Measurements from ENCODE around the gene IL1RN. TPM values are rescaled to one million over a fixed set of nuclear protein-coding genes. Genes with fewer than 3 reads are reported as not detected.

IL1RN gene
- total RNA-seq, 1 experiment from 2014 or later, result 0.17 TPM

DNA sequence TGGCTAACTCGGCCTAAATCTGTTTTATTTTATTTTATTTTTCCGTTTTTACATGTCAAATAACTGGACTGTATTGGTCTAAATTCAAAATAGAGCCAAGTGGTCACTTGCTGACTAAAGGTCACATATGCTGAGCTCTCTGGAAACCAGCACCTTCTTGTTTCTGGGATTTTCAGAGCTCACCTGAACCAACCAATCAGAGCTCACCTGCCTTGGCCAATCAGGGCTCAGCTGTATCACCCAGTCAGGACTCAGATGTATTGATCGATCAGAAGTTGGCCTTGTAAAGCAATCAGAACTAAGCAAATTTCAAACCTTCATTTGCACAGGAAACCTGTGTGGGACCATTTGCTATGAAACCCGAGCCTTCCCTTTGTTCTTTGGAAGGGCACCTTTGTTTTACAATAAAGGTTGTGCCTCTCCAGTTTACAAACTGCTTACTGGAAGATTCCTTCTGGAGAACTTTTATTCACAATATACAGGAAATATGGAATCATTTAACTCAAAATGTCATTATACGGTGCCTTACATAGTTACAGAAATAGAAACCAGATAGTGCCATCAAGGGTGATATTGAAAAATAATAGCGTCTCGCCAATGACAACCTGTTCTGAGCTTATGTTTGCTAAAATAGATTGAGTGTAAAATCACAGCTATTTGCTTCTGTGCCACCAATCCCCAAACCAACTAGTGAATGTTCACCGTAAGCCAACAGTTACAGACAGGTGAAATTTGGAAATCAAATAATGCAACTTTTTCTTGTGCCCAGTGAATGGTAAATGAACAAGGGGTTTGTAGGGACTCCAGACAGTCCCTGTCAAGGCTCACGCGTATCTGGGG lies 29.1 kb downstream of the IL1RN start:
- no peak for DNase-seq (ENCODE audit: low spot score)

DNA sequence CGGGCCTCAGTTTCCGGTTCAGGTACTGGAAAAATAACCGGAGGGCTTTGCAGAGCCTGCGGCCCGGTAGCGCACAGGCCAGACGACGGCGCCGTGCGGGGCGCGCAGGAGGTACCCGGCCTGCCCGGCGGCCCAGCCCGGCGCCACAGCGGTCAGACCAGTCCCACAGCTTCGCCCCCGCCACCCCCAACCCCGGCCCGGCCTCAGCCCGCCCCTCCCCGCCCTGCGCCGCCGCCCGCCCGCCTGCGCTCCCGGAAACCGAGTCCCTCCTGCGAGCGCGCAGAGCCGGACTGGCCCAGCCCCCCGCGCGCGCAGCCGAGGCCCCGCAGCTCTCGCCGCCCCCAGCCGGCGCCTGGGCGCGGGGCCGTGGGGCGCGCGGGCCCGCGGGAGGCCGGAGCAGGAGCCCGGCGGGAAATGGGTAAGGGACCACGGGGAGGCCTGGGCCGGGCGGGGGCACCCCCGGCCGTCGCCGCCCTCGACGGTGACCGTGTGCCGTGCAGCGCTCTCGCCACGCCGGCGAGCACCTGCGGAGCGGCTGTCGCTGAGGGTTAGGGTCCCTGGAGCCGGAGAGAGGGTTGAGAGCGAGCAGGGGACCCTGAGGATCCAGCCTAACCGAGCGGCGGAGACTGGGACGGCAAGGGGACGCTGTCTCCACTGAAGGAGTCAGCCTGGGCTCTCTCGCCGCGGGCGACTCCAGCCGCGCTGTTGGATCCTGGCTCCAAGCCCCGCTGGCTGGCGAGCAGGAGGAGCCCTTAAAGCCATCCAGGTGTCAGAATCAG lies 29.9 kb downstream of the IL1RN start:
- DNase-seq (ENCODE audit: low spot score), result no peak

DNA sequence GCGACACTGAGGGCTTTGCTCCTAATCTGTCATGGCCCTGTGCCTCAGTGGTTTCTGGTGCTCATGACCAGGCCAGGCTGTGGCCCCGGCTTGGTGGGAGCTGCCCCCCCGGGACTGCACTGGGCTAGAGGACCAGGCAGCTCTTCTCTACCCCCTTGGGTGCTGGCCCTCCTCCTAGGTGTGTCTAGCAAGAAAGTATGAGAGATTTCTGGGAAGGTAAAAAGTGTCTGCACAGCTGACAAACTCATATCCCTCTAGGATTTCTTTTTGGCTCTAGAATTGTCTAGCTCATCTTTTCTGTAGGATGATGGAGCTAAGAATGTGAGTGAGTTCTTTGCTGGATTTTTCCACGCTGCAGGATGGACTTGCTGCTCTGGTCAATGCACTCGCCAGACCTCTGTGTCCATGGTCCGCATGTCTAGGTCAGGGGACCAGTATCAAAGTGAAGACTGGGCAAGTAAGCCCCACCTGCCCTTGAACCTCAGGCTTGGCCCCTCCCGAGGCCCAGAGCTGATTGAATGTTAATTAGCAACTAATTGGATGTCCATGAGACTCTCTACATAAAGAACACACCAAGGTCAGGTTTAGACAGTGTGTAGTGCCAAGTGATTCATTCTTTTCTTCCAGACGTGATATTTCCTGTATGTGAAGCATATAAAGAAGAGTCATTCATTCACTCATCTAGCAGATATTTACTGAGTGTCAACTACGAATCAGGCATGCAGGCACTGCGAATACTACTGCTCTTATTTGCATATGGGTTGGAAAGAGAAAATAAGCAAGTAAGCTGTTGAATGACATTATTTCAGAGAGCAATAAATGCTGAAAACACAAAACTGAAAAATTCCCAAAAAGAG lies 30.7 kb downstream of the IL1RN start:
- no peak for DNase-seq (ENCODE audit: low spot score)

DNA sequence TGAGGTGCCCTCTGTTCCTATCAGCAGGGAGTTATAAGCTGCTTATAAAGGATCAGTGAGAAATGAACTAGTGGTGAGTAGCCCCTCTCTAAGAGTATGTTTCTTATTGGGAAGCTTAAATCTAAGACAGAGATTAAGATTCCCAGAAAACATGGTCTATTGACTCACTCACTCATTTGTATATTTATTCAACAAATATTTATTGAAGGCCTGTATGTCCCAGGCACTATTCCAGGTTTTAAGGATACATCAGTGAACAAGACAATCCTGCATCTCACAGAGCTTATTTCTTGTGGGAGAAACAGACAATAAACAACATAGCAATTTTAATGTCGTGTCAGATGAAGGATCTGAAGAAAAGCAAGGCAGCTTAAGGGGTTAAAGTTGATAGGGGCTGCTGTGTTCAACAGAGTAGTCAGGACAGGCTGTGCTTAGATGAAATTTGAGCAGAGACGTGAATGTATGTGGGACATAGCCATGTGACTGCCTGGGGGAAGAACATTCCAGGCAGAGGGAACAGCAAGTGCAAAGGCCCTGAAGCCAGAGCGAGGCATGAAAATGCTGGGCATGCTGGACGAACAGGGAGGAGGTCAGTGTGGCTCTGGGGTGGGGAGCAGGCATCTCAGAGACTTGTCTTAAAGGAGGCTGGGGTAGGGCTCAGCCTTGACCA lies 31.6 kb downstream of the IL1RN start:
- no peak for DNase-seq (ENCODE audit: low spot score)

DNA sequence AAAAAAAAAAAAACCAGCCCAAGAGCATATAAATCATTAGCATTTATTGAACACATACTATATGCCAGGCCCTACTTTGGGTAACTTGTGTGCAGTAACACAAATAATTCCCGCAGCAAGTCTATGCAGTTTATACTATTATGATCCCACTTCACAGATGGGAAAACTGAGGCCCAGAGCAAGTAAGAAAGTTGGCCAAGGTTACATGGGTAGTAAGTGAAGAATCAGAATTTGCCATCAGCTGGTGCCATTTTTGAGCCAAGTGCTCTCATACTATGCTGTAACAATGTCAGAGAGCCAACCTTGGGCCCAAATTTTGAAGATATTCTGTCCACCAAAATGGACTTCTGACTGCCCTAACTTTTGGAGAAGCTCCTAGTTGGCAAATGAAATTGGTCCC lies 32.9 kb downstream of the IL1RN start:
- no peak for DNase-seq (ENCODE audit: low spot score)

DNA sequence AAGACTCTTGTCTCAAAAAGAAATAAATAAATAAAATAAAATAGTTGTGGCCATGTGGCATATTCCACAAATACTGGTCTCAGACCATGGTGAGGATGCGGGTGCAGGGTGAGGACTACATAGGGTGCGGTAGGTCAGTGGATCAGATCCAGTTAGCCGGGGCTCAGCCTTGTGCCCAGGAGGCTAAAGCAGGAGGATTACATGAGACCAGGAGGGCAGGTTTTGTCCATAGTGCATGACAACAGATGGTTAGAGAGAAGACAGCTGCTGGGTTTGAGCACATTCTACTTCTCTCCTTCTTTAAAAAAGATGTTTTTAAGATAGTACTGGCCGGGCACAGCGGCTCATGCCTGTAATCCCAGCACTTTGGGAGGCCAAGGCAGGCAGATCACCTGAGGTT lies 33.6 kb downstream of the IL1RN start:
- no peak for DNase-seq (ENCODE audit: low spot score)

DNA sequence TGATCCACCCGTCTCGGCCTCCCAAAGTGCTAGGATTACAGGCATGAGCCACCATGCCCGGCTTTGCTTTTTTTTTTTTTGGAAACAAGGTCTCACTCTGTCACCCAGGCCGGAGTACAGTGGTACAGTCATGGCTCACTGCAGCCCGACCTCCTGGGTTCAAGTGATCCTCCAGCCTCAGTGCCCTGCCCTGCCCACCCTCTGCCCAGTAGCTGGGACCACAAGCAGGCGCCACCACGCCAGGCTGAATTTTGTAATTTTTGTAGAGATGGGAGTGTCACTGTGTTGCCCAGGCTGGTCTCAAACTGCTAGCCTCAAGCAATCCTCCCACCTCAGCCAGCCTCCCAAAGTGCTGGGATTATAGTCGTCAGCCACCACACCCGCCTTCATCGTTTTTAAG lies 34.8 kb downstream of the IL1RN start:
- DNase-seq (ENCODE audit: low spot score), result no peak

DNA sequence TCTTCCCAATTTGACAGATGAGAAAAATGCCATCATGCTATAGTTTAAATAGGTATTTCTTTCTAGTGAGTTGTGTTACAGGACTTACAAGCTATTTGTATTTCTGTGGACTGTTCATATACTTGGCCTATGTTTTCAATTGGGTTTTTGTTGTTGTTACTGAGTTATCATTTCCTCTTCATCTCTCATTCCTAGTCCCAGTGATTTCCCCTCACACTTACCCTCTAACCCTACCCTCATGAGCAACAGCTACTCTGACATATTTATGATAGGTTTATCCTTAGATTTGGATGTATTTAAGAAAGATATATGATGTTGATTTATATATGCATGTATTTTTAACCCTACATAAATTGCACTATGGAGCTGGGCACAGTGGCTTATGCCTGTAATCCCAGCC lies 35.5 kb downstream of the IL1RN start:
- no peak for DNase-seq (ENCODE audit: low spot score)

DNA sequence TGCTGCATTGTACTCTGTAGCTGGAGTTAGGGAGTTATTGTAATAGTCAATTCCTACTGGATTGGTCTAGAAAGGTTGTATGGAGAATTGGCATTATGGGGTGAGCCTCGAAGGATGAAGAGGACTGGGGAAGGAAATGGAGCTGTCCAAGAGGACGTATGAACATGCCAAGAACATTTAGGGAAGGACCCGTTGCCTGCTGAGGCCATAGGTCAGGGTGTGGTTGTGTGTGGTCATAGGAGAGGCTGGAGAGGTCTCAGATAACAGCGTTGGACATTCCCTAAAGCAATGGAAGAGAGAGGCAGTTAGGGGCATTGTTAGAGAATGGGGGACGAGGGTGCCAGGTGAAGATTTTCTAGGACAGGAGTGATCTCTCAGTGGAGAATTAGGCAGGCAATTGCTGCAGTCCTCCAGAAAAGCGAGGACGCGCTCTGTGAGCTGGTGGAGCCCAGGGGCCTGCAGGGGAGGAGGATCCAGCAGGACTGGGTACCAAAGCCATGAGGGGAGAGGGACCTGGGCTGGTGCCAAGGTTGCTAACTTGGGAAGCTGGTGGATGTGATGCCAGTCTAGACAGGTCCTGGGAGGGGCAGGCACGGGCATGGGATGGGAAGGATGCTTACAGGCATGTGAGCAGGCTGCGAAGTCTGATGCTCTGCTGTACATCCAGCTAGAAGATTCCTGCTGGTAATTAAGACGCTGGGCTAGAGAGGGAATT lies 37.0 kb downstream of the IL1RN start:
- DNase-seq (ENCODE audit: low spot score), result no peak

DNA sequence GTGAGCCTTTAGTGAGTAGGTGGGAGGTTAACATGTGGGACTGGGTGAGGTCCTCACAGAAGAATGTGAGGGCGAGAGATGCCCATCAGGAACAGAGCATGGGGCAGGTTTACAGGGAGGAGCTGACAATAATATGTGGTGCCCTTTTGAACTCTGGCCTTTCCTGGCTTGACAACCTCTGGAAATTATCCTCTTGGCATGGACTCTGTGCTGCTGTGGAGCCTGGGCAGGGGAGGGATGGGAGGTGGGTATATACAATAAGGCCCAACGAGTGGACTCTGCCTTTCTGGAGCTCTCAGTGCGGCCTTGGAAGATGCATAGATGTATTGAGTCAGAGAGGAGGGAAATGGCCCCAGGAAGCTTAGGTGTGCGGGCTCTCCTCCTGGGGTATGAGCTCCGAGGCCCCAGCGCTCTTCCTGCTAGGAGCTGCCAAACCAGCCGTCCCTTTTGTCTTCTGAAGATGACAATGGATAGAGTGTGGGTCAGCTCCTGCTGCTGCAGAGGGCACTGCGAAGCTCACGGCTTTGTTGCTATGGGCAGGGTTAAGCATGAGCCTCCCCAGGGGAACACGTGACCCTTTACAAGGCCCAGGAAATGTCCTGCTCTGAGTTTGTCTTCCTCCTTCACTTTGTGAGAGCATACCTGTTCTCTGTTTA lies 37.7 kb downstream of the IL1RN start:
- DNase-seq (ENCODE audit: low spot score), result no peak

DNA sequence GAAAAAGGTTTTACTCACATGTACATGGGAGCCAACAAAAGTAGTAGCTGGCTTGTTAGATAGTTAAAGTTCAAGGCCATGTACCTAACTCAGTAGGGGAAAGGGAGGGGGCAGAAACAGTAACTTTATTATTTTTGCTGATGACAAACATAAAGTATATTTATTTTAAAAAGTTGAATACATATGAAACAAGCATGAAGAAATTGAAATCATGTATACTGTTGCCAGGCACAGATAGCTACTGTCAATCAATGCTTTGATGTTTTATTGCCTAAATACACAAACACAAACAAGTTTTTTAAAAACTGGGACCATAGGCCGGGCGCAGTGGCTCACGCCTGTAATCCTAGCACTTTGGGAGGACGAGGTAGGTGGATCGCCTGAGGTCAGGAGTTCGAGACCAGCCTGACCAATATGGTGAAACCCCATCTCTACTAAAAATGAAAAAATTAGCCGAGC lies 38.8 kb downstream of the IL1RN start:
- no peak for DNase-seq (ENCODE audit: low spot score)

DNA sequence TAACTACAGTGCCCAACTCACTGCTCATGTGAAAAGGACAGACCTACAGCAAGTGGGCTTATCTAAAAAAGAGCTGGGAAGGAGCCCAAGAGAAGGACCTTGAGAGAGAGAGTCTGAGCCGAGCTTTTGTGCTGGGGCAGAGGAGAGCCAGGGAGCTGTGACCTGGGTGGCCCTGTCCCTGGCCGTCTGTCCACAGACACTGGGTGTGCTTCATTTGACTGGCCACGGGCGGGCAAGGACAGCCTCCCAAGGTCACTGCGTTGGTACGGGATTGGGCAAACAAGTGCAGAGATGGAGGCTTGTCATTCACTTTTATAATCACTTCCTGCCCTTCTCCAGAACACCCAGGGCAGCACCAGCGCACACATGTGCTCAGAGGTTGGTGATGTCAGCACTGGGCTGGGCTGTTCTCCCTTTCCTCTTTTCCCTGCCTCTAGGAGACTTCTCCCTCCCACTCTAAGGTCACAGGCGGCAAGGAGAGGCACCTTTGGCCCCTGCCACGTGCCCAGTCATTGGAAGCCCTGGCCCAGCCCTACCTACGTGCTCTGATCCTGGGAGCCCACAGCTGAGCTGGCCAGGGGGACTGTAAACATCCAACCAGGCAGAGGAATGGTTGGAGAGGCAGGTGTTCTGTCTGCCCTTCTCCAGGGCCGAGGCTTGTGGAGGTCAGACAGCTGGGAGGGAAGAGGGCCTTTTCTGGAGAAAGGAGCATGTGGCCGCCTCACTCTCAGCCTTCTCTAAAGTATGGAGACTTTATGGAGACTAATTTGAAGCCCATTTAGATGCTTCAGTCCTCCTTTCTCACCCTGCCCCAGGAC lies 39.9 kb downstream of the IL1RN start:
- DNase-seq (ENCODE audit: low spot score), result no peak

DNA sequence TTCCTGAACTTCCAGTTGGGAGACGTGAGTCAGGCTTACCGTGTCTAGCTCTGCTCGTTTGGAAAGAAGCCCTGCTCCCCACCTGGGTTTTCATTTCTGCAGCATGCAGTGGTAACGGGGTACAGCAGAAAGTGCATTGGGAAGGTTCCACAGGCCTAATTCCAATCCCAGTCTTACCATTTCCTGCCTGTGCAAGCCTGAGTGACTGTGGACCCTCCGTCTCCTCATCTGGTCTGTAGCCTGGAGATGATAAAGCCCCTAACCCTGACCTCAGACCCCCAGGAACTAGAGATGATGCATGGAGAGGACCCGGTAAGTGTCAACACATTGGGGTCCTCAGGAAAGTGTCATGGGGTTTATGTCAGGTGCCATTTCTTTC lies 40.6 kb downstream of the IL1RN start:
- DNase-seq (ENCODE audit: low spot score), result no peak

DNA sequence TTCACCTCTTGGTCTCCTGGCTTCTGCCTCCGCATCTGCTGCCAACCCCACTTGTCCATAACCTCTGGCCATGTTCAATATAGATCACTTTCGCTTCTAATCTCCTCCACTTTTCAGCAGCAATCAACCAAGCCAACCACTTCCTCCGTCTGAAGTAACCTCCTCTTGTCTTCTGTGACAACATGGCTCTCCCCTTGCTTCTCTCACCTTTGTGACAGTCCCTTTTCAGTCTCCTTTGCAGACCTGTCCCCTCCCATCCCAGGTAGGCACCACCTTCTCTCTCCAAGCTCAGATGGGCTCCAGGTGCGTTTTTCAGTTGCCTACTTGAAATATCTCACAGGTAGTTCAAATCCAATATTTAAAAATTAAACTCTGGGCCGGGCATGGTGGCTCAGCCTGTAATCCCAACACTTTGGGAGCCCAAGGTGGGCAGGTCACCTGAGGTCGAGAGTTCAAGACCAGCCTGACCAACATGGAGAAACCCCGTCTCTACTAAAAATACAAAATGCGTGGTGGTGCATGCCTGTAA lies 41.7 kb downstream of the IL1RN start:
- no peak for DNase-seq (ENCODE audit: low spot score)

DNA sequence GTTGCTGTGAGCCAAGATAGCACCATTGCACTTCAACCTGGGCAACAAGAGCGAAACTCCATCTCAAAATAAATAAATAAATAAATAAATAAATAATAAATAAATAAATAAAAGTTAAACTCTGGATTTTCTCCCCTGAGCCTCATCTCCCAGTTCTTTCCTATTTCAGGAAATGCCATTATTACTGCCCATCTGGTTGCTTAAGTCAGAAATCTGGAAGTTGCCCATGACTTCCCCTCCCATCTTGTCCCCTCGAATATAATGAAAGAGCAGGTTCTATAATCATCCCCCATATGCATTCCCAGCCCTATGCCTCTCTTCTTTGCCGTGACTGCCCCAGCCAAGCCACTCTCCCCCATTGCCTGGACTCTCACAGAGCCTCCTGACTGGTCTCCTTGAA lies 42.2 kb downstream of the IL1RN start:
- no peak for DNase-seq (ENCODE audit: low spot score)

DNA sequence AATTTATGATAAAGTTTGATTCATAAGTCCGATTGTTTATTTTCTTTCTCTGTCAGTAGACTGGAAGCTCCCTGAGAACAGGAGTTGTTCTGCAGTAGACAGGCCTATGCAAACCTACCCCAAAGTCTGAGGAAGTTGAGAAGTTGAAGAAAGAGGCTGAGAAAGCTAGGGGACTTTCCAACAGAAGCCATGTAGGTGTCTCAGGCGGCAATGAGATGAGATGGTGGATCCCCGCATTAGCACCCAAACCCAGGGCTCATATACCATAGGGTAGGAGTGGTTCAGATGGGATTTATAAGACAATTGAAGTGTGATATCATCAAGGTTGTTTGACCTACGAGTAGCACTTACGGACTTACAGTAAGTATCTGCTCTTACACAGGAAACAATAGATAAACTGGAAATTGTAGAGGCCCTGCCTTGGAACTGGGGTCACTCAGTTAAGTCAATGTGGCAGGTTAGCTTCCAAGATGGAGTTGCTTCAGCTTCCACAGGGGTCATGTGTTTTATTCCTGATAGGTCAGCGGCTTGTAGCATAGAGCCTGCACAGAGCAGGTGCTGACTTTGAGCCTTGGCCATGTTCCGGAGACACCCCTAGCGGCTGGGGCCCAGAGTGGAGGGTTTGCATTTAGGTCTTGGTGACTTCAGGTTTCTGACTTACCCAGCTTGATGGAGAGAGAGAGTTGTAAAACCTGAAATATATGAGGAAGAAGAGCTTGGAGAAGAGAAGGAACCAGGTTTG lies 44.1 kb downstream of the IL1RN start:
- no peak for DNase-seq (ENCODE audit: low spot score)

DNA sequence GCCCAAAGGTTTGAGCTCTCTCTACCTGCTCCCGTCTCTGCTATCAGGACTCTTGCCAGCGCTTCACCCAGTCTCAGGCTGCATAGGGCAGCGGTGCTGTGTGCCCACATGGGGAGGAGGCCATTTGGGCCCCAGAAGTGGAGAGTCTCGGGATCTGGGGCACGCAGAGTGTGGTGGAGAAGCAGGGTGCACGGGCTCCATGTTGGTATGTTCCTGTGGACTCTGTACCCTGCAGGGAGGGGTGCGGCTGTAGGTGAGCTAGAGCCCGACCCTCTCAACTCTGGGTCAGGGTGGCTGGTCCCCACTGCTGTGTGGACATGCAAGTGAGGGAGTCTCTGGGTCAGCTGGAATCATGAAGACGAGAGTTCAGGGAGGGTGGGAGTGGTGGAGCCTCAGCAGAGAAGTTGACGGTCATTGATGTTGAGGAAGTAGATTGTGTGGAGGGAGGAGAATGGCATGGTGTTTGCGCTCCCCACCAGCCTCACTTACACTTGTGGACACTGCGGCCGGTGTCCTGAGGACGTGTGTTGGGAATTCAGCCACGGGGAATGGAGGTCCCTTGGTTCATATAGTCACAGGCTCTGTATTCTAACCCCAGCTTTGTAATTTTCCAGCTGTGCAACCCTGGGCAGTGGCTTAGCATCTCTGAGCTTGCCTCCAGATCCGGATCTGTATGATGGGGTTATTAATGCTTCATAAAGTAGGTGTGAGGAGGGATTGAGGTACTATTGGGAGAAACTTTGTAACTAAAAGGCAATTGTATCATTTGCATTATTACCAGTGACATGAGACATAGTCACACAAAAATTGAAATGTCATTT lies 45.5 kb downstream of the IL1RN start:
- no peak for DNase-seq (ENCODE audit: low spot score)

Measured in H4 (cell line).